ENCODE data around the gene FRMD4B. TPM values are rescaled to one million over a fixed set of nuclear protein-coding genes. Genes with fewer than 3 reads are reported as not detected.

The FRMD4B gene
- total RNA-seq, 4 donors from 2014 or later = 15.5 to 36.7 (median 26.0) TPM

DNA sequence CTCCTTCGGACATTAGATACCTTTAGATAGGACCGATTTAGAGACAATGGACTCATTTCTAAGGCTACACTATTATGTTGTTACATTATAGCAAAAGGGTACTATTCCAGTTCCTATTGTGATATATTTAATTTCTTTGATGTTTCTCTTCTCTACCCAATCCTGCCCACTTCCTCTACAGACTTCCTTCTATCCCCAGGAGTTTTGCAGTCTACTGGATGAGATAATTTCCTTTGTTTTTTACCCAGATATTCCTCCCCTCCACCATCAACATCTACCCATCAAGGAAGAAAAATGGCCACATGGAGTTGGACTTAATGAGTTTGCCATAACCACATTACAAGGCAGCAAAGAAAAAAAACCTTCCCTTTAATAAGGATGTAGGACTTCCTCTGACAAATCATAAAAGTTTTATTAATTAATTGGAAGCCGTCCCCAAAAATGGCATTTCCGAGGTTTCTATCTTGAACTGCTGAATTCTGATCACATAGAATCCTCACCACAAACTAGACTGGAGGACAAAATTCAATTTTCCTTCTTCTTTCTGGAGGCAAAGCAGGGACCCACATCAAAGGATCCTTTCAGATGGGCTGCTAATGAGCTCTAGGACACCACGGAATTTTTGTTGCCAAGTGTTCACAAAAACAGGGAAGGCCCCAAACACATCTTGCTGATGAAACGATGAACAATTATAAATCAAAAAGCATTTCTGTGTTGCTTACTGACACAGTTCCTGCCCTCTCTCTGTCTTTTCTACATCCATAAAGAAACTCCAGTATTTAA is 33.4 kb downstream of the FRMD4B start:
- TF ChIP-seq POLR2AphosphoS5 (IDR thresholded peaks at IDR 0.05) (no peak), EP300 (IDR thresholded peaks at IDR 0.05; ENCODE audit: low read depth) (no peak), POLR2A (IDR thresholded peaks at IDR 0.05) (no peak)
- TF ChIP-seq, protein P1, sequence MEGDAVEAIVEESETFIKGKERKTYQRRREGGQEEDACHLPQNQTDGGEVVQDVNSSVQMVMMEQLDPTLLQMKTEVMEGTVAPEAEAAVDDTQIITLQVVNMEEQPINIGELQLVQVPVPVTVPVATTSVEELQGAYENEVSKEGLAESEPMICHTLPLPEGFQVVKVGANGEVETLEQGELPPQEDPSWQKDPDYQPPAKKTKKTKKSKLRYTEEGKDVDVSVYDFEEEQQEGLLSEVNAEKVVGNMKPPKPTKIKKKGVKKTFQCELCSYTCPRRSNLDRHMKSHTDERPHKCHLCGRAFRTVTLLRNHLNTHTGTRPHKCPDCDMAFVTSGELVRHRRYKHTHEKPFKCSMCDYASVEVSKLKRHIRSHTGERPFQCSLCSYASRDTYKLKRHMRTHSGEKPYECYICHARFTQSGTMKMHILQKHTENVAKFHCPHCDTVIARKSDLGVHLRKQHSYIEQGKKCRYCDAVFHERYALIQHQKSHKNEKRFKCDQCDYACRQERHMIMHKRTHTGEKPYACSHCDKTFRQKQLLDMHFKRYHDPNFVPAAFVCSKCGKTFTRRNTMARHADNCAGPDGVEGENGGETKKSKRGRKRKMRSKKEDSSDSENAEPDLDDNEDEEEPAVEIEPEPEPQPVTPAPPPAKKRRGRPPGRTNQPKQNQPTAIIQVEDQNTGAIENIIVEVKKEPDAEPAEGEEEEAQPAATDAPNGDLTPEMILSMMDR (IDR thresholded peaks at IDR 0.05) = no peak
- H3K4me1 ChIP-seq = peaks cover 0 to 3% (median 0%) of the 10 kb centered on the region in 4 donors
- no peak for DNase-seq
- no peaks in the 10 kb centered on the region for H3K27me3 ChIP-seq
- WGBS, 2 donors (ENCODE audit: low coverage in 1 of 2) = 73 to 74% methylated on average over 6 of the region's 6 CpGs
- intact Hi-C loops (cut with DNase I; ENCODE audit: low total_unique reads) (no loop called here), in situ Hi-C loops (cut with MboI; ENCODE audit: low pct_ligation_motif_present in 1 of 4, low pct_unique_long_range_greater_than_20kb in 1 of 4, low sequenced_read_pairs in 3 of 4) (no loop called here)
- H3K36me3 ChIP-seq = no peaks in the 10 kb centered on the region
- no peak overlapping the region for H3K4me3 ChIP-seq
- no peaks in the 10 kb centered on the region for H3K9me3 ChIP-seq
- H3K27ac ChIP-seq = peak overlapping the region in 3 of 4 donors; percentile 32 to 50 (median 39)

DNA sequence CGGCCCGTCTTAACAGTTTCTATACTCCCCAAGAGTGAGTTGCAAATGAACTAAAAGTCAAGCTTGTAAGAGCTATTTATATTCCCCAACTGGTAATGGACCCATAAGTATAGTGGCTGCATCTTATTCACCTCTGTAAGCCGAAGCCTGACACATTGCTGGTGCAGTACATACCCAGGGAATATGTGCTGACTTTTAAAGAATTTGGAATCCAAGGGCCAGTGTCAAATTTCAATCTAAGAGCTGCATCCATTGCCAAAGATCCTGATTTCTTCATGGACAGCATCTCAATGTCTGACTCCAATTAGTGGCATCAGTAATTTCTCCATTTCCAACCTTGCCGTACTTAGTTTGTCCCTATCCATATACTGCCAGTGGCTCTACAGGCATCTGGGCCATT is 42.0 kb downstream of the FRMD4B start:
- Histone ChIP-seq H3K9me3 (no peaks in the 10 kb centered on the region), H3K27ac (no peak overlapping the region), H3K4me1 (no peaks in the 10 kb centered on the region), H3K36me3 (no peaks in the 10 kb centered on the region), H3K27me3 (no peaks in the 10 kb centered on the region), H3K4me3 (no peak overlapping the region)
- in situ Hi-C loops (cut with MboI; ENCODE audit: low pct_ligation_motif_present in 1 of 4, low pct_unique_long_range_greater_than_20kb in 1 of 4, low sequenced_read_pairs in 3 of 4) = no loop called here
- TF ChIP-seq POLR2A (IDR thresholded peaks at IDR 0.05) (no peak), POLR2AphosphoS5 (IDR thresholded peaks at IDR 0.05) (no peak), EP300 (IDR thresholded peaks at IDR 0.05; ENCODE audit: low read depth) (no peak)
- TF ChIP-seq, protein P1 (IDR thresholded peaks at IDR 0.05) = no peak
- intact Hi-C loops (cut with DNase I; ENCODE audit: low total_unique reads) = no loop called here
- 95 to 100% methylated on average over 1 to 4 of the region's 4 CpGs for WGBS, 2 donors (ENCODE audit: low coverage in 1 of 2)
- no peak for DNase-seq

DNA sequence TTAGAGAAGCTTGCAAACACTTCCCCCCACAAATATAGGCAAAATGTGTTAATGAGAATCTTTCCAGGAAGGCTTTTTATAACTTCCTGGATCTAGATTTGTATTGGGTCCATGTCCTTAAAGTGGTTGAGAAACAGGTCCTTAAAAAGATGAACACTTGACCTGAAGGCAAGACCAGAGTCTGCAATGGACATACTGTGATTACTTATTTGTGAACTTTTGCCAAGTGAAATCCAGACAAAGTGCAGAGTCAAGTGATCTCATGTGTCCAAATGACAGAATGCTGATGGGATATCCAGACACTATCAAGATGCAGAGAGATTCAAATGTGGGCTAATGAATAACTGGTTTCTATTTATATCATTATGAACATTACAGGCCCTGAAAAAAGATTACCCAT is 43.8 kb downstream of the FRMD4B start:
- H3K4me1 ChIP-seq = no peaks in the 10 kb centered on the region
- intact Hi-C loops (cut with DNase I; ENCODE audit: low total_unique reads) (no loop called here), in situ Hi-C loops (cut with MboI; ENCODE audit: low pct_ligation_motif_present in 1 of 4, low pct_unique_long_range_greater_than_20kb in 1 of 4, low sequenced_read_pairs in 3 of 4) (no loop called here)
- H3K27ac ChIP-seq = no peak overlapping the region
- no peaks in the 10 kb centered on the region for H3K9me3 ChIP-seq
- no peaks in the 10 kb centered on the region for H3K36me3 ChIP-seq
- H3K27me3 ChIP-seq = no peaks in the 10 kb centered on the region
- H3K4me3 ChIP-seq = no peak overlapping the region
- DNase-seq = no peak
- TF ChIP-seq POLR2AphosphoS5 (IDR thresholded peaks at IDR 0.05) (no peak), EP300 (IDR thresholded peaks at IDR 0.05; ENCODE audit: low read depth) (no peak), POLR2A (IDR thresholded peaks at IDR 0.05) (no peak)
- TF ChIP-seq, protein P1 (IDR thresholded peaks at IDR 0.05) = no peak

DNA sequence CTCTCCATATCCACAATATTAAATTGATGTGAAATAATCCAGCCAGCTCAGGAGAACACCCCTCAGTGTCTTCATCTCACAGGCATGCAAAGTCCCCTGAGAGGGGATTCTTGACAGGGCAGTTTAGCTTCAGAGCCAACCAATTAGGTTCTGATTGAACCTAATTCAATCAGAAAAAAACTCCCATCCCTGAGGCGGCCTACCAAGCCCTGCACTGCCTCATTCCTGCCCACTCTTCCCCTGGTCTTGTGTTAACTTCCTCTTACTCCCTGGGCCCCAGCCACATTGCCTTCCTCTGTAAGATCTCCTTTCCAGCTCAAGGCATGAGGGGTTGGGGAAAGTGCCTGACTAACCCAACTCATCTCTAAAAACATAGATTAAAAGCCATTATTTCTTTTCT is 46.1 kb downstream of the FRMD4B start:
- no peaks in the 10 kb centered on the region for H3K36me3 ChIP-seq
- intact Hi-C loops (cut with DNase I; ENCODE audit: low total_unique reads) (no loop called here), in situ Hi-C loops (cut with MboI; ENCODE audit: low pct_ligation_motif_present in 1 of 4, low pct_unique_long_range_greater_than_20kb in 1 of 4, low sequenced_read_pairs in 3 of 4) (no loop called here)
- H3K9me3 ChIP-seq = no peaks in the 10 kb centered on the region
- TF ChIP-seq, protein P1 (IDR thresholded peaks at IDR 0.05) = no peak
- TF ChIP-seq EP300 (IDR thresholded peaks at IDR 0.05; ENCODE audit: low read depth) (no peak), POLR2A (IDR thresholded peaks at IDR 0.05) (no peak), POLR2AphosphoS5 (IDR thresholded peaks at IDR 0.05) (no peak)
- no peak overlapping the region for H3K4me3 ChIP-seq
- H3K27ac ChIP-seq = peak overlapping the region in 2 of 4 donors; percentile 6 to 12
- DNase-seq = no peak
- 95% methylated on average over 1 of the region's 1 CpG; no CpG with 5 or more reads in 1 of the 2 donors for WGBS, 2 donors (ENCODE audit: low coverage in 1 of 2)
- no peaks in the 10 kb centered on the region for H3K4me1 ChIP-seq
- H3K27me3 ChIP-seq = no peaks in the 10 kb centered on the region

Data from transverse colon (tissue), 4 donors.